Ecto neural progenitor cell (in vitro differentiated cells): ENCODE measurements around the gene SARNP.

Experiments used
- DNase-seq: peaks from one replicate; pipeline ENCODE4 v3.0.0-alpha.2; 2018; ENCODE audit warnings: low spot score

Gene SARNP

GRCh38 chr12:55707841-55708694 lies 109.5 kb downstream of the SARNP start, which contains the start of gene ITGA7:
Gene ITGA7 (minus strand): TSS chr12:55707904. CDS start chr12:55707682, 222 bp downstream.
- peak; percentile 99 for DNase-seq
